ENCODE results near the gene RASSF4.

RASSF4 gene

DNA sequence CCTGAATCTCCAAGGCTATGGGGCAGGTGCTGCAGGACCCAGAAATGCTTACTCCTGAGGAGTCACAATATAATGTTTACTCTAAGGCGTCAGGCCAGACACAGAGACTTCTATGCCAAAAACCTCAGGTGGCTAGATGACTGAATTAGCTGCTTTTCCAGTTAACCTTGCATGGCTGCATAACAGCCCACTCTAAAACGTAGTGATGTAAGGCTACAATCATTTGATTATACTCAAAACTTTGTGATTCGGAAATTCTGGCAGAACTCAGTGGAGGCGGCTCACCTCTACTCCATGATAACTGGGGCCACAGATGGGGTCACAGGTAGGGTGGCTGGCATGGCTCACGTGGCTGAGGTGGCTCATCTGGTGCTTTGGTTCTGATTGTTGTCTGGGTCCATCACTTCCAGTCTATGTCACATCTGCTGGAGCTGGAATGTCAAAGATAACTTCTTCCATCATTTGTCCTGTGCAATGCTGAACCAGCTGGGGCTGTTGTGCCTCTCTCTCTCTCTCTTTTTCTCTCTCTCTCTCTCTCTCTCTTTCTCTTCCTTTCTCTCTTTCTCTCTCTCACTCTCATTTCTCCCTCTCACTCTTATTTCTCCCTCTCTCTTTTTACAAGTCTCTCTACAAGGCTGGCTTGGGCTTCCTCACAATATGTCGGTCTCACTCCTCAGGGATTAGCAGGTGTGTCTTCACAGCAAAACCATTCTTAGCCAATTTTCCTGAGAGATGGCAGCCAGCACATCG, 36.6 kb upstream of the RASSF4 start:
- H3K9me3 ChIP-seq (ENCODE audit: low read length) = no peaks in the 10 kb centered on the region
- H3K27me3 ChIP-seq (ENCODE audit: insufficient read depth, low read length) = no peaks in the 10 kb centered on the region
- H3K4me1 ChIP-seq (ENCODE audit: insufficient read depth, low read length) = no peaks in the 10 kb centered on the region
- H3K4me3 ChIP-seq (ENCODE audit: low read length) = no peak overlapping the region
- H3K36me3 ChIP-seq (ENCODE audit: insufficient read depth, low read length) = no peaks in the 10 kb centered on the region
- no peak overlapping the region for H2AFZ ChIP-seq (ENCODE audit: low read depth, low read length)

DNA sequence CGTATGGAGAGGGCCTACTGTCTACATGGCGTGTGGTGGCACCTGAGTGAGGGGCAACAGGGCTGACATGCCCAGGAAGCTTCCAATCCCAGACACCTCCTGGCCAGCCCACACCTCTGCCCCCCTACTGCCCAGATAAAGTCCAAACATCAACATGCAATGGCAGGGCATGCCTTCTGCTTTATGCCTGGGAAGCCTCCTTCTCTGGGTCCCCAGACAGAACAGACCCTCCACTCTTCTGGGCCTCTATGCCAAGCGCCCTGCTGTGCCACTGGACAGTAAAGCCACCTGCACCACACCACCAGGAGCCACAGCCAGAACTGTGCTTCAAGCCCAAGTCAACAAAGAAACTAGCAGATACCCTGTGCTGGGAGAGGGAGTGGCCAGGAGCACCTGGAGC, 36.0 kb upstream of the RASSF4 start:
- Histone ChIP-seq H3K4me3 (ENCODE audit: low read length) (no peak overlapping the region), H3K27me3 (ENCODE audit: insufficient read depth, low read length) (no peaks in the 10 kb centered on the region), H2AFZ (ENCODE audit: low read depth, low read length) (no peak overlapping the region), H3K36me3 (ENCODE audit: insufficient read depth, low read length) (no peaks in the 10 kb centered on the region), H3K9me3 (ENCODE audit: low read length) (no peaks in the 10 kb centered on the region), H3K4me1 (ENCODE audit: insufficient read depth, low read length) (no peaks in the 10 kb centered on the region)

- Histone ChIP-seq H3K4me1 (ENCODE audit: insufficient read depth, low read length) (no peaks in the 10 kb centered on the region), H3K9me3 (ENCODE audit: low read length) (no peaks in the 10 kb centered on the region), H2AFZ (ENCODE audit: low read depth, low read length) (no peak overlapping the region), H3K4me3 (ENCODE audit: low read length) (no peak overlapping the region), H3K36me3 (ENCODE audit: insufficient read depth, low read length) (no peaks in the 10 kb centered on the region), H3K27me3 (ENCODE audit: insufficient read depth, low read length) (no peaks in the 10 kb centered on the region)
Observed at GRCh38 chr10:44924261-44925040, 35.2 kb upstream of the RASSF4 start.

DNA sequence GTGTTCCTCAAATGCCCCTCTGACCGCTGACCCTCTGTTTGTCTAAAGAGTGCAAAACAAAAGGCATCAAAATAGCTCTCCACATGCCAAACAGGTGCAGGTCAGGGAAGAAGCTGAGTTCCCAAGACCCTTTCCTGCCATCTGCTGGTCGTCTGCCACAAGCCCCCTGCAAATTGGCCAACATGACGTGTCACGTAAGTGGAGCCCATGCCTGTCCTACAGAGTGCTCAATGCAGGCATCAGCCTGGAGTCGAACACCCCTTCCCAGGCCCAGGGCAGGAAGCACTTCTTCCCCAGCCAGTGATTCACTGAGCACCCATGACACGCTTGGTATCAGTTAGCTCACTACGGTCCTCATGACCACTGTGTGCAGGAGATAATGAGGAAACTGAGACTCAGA, 34.4 kb upstream of the RASSF4 start:
- no peak overlapping the region for H2AFZ ChIP-seq (ENCODE audit: low read depth, low read length)
- no peak overlapping the region for H3K4me3 ChIP-seq (ENCODE audit: low read length)
- H3K4me1 ChIP-seq (ENCODE audit: insufficient read depth, low read length) = no peaks in the 10 kb centered on the region
- H3K36me3 ChIP-seq (ENCODE audit: insufficient read depth, low read length) = no peaks in the 10 kb centered on the region
- H3K27me3 ChIP-seq (ENCODE audit: insufficient read depth, low read length) = no peaks in the 10 kb centered on the region
- no peaks in the 10 kb centered on the region for H3K9me3 ChIP-seq (ENCODE audit: low read length)

DNA sequence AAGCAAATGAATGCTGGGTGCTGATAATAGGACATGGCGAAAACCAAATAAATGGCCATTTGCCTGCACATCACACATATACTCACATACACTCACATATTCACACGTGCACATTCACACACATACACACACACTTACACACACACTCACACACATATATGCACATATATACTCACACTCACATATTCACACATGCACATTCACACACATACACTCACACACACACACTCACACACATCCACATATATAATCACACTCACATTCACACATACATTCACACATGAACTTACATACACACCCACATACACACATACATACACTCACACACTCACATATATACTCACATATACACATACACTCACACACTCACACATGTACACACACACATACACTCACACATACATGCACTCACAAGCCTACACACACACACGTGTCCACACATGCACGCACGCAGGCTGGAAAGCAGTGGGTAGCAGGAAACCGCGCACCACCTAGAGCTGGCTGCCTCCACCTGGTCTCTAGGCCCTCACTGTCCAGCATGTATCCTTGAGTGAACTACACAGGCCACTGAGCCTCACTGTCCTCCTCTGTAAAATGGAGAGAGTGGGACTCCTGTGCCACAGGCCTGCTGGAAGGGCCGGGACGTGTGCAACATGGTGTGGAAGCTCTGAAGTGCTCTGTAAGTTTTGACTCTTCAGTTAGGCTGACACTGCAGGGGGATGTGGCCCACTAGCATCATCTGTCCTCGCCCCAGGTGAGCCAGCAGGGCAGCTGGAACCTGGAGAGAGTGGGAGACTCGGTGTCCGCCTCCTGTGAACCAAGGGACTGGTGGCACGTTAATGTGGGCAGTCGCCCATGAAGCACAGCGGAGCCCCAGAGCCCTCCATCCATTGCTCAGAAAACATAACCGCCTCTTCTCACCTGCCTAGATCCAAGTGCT, 33.5 kb upstream of the RASSF4 start:
- H3K36me3 ChIP-seq (ENCODE audit: insufficient read depth, low read length) = no peaks in the 10 kb centered on the region
- no peaks in the 10 kb centered on the region for H3K9me3 ChIP-seq (ENCODE audit: low read length)
- H3K4me1 ChIP-seq (ENCODE audit: insufficient read depth, low read length) = no peaks in the 10 kb centered on the region
- no peak overlapping the region for H3K4me3 ChIP-seq (ENCODE audit: low read length)
- no peaks in the 10 kb centered on the region for H3K27me3 ChIP-seq (ENCODE audit: insufficient read depth, low read length)
- no peak overlapping the region for H2AFZ ChIP-seq (ENCODE audit: low read depth, low read length)

- H3K4me3 ChIP-seq (ENCODE audit: low read length) = no peak overlapping the region
- no peaks in the 10 kb centered on the region for H3K36me3 ChIP-seq (ENCODE audit: insufficient read depth, low read length)
- no peaks in the 10 kb centered on the region for H3K4me1 ChIP-seq (ENCODE audit: insufficient read depth, low read length)
- H2AFZ ChIP-seq (ENCODE audit: low read depth, low read length) = no peak overlapping the region
- no peaks in the 10 kb centered on the region for H3K9me3 ChIP-seq (ENCODE audit: low read length)
- no peaks in the 10 kb centered on the region for H3K27me3 ChIP-seq (ENCODE audit: insufficient read depth, low read length)
Observed at GRCh38 chr10:44926751-44927351, 32.8 kb upstream of the RASSF4 start.

GRCh38 chr10:44927352-44927751, 32.2 kb upstream of the RASSF4 start:
- no peaks in the 10 kb centered on the region for H3K27me3 ChIP-seq (ENCODE audit: insufficient read depth, low read length)
- H3K4me3 ChIP-seq (ENCODE audit: low read length) = no peak overlapping the region
- no peak overlapping the region for H2AFZ ChIP-seq (ENCODE audit: low read depth, low read length)
- no peaks in the 10 kb centered on the region for H3K4me1 ChIP-seq (ENCODE audit: insufficient read depth, low read length)
- H3K9me3 ChIP-seq (ENCODE audit: low read length) = no peaks in the 10 kb centered on the region
- H3K36me3 ChIP-seq (ENCODE audit: insufficient read depth, low read length) = no peaks in the 10 kb centered on the region

DNA sequence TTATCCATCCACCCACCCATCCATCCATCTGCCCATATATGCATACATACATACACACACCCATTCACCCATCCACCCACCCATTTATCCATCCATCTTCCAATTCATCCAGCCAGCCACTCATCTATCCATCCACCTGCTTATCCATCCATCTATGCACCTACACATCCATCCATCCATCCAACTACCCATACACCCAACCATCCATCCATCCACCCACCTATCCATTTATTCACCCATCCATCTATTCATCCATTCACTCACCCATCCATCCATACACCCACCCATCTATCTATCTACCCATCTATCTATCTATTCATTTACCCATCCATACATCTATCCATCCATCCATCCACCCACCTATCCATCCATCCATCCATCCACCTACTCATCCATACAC, 31.1 kb upstream of the RASSF4 start:
- Histone ChIP-seq H3K9me3 (ENCODE audit: low read length) (no peaks in the 10 kb centered on the region), H2AFZ (ENCODE audit: low read depth, low read length) (no peak overlapping the region), H3K27me3 (ENCODE audit: insufficient read depth, low read length) (no peaks in the 10 kb centered on the region), H3K4me1 (ENCODE audit: insufficient read depth, low read length) (no peaks in the 10 kb centered on the region), H3K4me3 (ENCODE audit: low read length) (no peak overlapping the region), H3K36me3 (ENCODE audit: insufficient read depth, low read length) (no peaks in the 10 kb centered on the region)

DNA sequence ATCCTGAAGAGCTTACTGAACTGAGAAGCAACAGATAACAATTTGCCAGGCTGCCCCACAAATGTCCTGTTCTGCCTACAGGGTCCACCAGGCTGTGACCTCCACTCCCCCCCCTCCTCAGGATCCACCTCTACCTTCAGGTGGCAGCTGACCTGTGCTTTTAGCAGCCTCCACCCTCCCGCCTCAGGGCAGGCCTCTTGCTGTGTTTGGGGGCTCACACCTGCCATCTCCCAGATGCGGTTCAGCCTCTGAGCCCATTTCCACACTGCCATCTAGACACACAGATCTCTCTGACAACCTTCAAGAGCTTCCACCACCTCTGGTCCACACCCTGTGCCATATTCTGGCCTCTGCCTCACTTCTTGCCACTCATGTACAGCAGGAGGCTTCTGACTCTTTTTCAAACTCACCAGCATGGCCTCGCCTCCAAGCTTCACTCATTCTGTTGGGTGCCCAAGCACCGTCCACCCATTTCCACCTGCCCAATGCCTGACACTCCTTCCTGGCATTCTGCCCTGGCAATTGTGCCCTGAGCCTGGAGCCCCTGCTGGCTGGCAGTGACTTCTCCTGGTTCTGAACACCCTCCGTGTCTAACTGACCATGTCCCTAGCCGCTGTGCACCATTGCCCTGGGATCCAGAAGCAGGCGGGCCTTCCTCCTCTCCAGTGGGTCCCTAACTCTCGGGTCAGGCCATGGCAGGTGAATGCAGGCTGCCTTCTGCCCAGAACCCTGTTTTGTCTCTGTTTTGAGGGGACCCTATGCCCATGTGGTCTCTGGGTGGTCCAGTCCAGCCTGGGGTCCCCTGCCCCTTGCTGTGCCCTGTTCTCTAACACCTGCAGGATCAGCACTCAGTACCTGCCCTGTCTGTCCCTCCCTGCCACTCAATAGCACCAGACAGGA, 30.0 kb upstream of the RASSF4 start:
- H2AFZ ChIP-seq (ENCODE audit: low read depth, low read length) = no peak overlapping the region
- no peaks in the 10 kb centered on the region for H3K36me3 ChIP-seq (ENCODE audit: insufficient read depth, low read length)
- no peaks in the 10 kb centered on the region for H3K9me3 ChIP-seq (ENCODE audit: low read length)
- H3K4me1 ChIP-seq (ENCODE audit: insufficient read depth, low read length) = no peaks in the 10 kb centered on the region
- H3K27me3 ChIP-seq (ENCODE audit: insufficient read depth, low read length) = no peaks in the 10 kb centered on the region
- H3K4me3 ChIP-seq (ENCODE audit: low read length) = no peak overlapping the region

DNA sequence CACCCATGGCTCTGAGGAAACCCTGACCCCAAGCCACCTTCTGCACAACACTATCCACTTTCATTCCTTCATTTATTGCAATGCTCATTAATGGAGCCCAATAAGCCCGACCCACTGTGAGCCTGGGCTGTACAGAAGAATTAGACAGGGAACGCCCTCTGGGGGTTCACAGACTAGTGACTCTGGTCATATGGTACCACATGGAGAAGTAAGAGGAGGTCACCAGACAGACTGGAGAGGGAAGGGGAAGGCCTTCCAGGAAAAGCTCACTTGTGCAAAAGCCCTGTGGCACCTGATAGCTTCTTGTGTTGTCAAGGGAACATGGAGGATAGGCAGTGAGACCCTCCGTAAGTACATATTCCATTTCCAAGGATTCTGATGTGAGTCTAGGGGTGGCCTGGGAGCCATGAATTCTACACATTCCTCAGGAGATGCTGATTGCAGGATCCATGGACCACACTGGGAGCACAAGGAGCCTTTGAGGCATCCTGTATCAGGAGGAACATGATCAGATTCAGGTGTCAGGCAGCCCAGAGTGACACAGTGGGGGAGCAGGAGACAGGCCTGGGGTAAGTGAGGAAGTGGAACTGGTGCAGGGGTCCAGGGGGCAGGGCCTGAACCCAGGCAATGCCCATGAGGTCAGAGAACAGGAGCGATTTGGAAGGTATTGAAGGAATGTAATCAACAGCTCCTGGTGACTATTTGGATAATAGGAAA, 28.5 kb upstream of the RASSF4 start:
- Histone ChIP-seq H3K4me3 (ENCODE audit: low read length) (no peak overlapping the region), H3K27me3 (ENCODE audit: insufficient read depth, low read length) (peaks cover 2% of the 10 kb centered on the region), H3K9me3 (ENCODE audit: low read length) (no peaks in the 10 kb centered on the region), H3K4me1 (ENCODE audit: insufficient read depth, low read length) (no peaks in the 10 kb centered on the region), H2AFZ (ENCODE audit: low read depth, low read length) (no peak overlapping the region), H3K36me3 (ENCODE audit: insufficient read depth, low read length) (no peaks in the 10 kb centered on the region)

DNA sequence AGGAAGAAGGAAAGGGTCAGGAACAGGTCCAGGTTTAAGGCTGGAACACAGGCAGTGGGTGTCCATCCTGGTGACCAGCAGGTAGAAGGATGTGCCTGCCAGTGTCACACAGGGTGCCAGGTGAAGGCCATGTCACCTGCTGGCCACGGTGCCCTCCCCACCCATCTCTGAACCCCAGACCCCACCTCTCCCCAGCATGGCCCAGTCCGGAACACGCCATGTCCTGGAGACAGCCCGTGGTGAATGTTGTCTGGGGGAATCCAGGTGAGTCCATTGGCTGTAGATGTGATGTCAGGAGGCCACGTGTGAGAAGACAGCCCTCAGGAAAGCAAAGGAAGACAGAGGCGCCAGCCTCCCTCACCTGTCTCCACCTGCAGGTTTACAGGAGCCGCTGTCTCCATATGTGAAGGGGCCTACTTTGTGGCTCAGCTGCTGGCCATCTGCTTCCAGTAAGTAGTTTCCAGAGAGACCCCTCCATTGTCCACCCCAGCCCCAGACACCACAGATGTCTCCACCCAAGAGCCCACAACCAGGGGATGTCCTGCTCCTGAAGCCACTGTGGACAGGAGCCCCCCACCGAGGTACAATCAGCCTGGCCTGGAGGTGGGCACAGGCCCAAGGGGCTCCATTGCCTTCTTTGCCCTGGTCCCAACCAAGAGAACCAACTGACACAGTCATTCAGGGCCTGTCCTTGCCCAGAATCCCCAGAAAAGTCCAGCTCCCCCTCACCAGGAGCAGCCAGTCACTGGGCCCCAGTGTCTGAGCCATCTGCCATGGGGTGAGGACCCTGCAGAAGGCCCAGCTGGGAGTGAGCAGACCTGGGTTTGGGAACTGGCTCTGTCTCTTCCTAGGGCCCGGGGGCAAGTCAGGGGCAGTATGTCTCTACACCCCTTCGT, 27.7 kb upstream of the RASSF4 start:
- no peaks in the 10 kb centered on the region for H3K9me3 ChIP-seq (ENCODE audit: low read length)
- no peak overlapping the region for H3K4me3 ChIP-seq (ENCODE audit: low read length)
- H3K4me1 ChIP-seq (ENCODE audit: insufficient read depth, low read length) = no peaks in the 10 kb centered on the region
- no peak overlapping the region for H2AFZ ChIP-seq (ENCODE audit: low read depth, low read length)
- peaks cover 2% of the 10 kb centered on the region for H3K27me3 ChIP-seq (ENCODE audit: insufficient read depth, low read length)
- H3K36me3 ChIP-seq (ENCODE audit: insufficient read depth, low read length) = no peaks in the 10 kb centered on the region

Data from neuron (in vitro differentiated cells).